GM23338 (cell line): ENCODE data around the gene ADD1. TPM values are rescaled to one million over a fixed set of nuclear protein-coding genes. Genes with fewer than 3 reads are reported as not detected.

Experiments used
- ATAC-seq: fragments of 200-7000 bp; cut with Tn5 transposase; 3 replicates; pipeline ENCODE4 v1.9.1; 2020
- DNase-seq: peaks from one replicate; pipeline ENCODE4 v3.0.0-alpha.2; 2015; ENCODE audit warnings: low spot score
- H2AFZ ChIP-seq: fragments of 200-600 bp; sonication (generic); 2 replicates; pipeline ENCODE4 v1.8.0; 2016; ENCODE audit warnings: antibody characterized with exemption, mild to moderate bottlenecking, moderate library complexity
- H3F3A ChIP-seq: fragments of 200-600 bp; sonication (generic); replicated peaks from 2 replicates; pipeline ENCODE4 v1.8.0; 2017; ENCODE audit warnings: antibody characterized with exemption, mixed run types, low read depth
- H3K27ac ChIP-seq: fragments of 200-600 bp; sonication (generic); 2 replicates; pipeline ENCODE4 v1.6.1; 2016; ENCODE audit warnings: low read depth
- H3K27me3 ChIP-seq: fragments of 200-600 bp; sonication (generic); 2 replicates; pipeline ENCODE4 v1.8.0; 2016; ENCODE audit warnings: mild to moderate bottlenecking, mixed run types, moderate library complexity; ENCODE audit not compliant: insufficient read depth
- H3K36me3 ChIP-seq: fragments of 200-600 bp; sonication (generic); 2 replicates; pipeline ENCODE4 v1.8.0; 2016; ENCODE audit warnings: mild to moderate bottlenecking; ENCODE audit not compliant: insufficient read depth
- H3K4me1 ChIP-seq: fragments of 200-600 bp; sonication (generic); 2 replicates; pipeline ENCODE4 v1.8.0; 2016; ENCODE audit warnings: mild to moderate bottlenecking, moderate library complexity; ENCODE audit not compliant: insufficient read depth
- H3K4me2 ChIP-seq: fragments of 200-600 bp; sonication (generic); 2 replicates; pipeline ENCODE4 v1.7.1; 2017; ENCODE audit warnings: mixed run types
- H3K4me3 ChIP-seq: fragments of 200-600 bp; sonication (generic); 2 replicates; pipeline ENCODE4 v1.6.1; 2016; ENCODE audit warnings: mixed run types
- H3K79me2 ChIP-seq: fragments of 200-600 bp; sonication (generic); replicated peaks from 2 replicates; pipeline ENCODE4 v1.8.0; 2017; ENCODE audit warnings: mild to moderate bottlenecking; ENCODE audit not compliant: insufficient read depth
- H3K9me2 ChIP-seq: fragments of 200-600 bp; sonication (generic); 2 replicates; pipeline ENCODE4 v1.8.0; 2017; ENCODE audit not compliant: insufficient read depth
- H4K20me1 ChIP-seq: fragments of 200-600 bp; sonication (generic); replicated peaks from 2 replicates; pipeline ENCODE4 v1.8.0; 2017; ENCODE audit warnings: mild to moderate bottlenecking; ENCODE audit not compliant: insufficient read depth
- H3K27ac Mint-ChIP-seq: 2 replicates; pipeline ENCODE4 v1.8.0; 2020; ENCODE audit warnings: inconsistent platforms, mild to moderate bottlenecking, moderate library complexity, mixed read lengths
- H3K27me3 Mint-ChIP-seq: 3 replicates; pipeline ENCODE4 v1.8.0; 2022; ENCODE audit warnings: low read depth, mild to moderate bottlenecking, moderate library complexity, mixed read lengths, inconsistent platforms; ENCODE audit not compliant: insufficient read depth, poor library complexity
- H3K36me3 Mint-ChIP-seq: 3 replicates; pipeline ENCODE4 v1.8.0; 2021; ENCODE audit warnings: low read depth, mild to moderate bottlenecking, inconsistent platforms, moderate library complexity, mixed read lengths
- H3K4me1 Mint-ChIP-seq: 3 replicates; pipeline ENCODE4 v1.8.0; 2020; ENCODE audit warnings: mild to moderate bottlenecking, inconsistent platforms, mixed read lengths
- H3K4me3 Mint-ChIP-seq: 3 replicates; pipeline ENCODE4 v1.8.0; 2021; ENCODE audit warnings: moderate library complexity, mild to moderate bottlenecking, inconsistent platforms, mixed read lengths
- H3K9me3 Mint-ChIP-seq: 3 replicates; pipeline ENCODE4 v1.8.0; 2020; ENCODE audit warnings: moderate library complexity, mild to moderate bottlenecking, inconsistent platforms, mixed read lengths
- CREB1 ChIP-seq: fragments of 250-450 bp; sonication (Bioruptor Pico); IDR thresholded peaks from 2 replicates; pipeline ENCODE4 v1.5.0; 2020; ENCODE audit warnings: low read depth, mild to moderate bottlenecking, moderate library complexity
- ETS1 ChIP-seq: IDR thresholded peaks from 2 replicates; pipeline ENCODE4 v1.6.1; 2016; ENCODE audit warnings: antibody characterized with exemption
- EZH2 ChIP-seq: fragments of 200-600 bp; sonication (generic); IDR thresholded peaks from one replicate; pipeline ENCODE4 v1.8.0; 2017; ENCODE audit warnings: antibody characterized with exemption, mild to moderate bottlenecking, low read depth; ENCODE audit not compliant: unreplicated experiment
- EZH2phosphoT487 ChIP-seq: fragments of 200-600 bp; sonication (generic); IDR thresholded peaks from one replicate; pipeline ENCODE4 v1.8.1; 2018; ENCODE audit warnings: antibody characterized with exemption; ENCODE audit not compliant: unreplicated experiment
- JUNB ChIP-seq: IDR thresholded peaks from one replicate; pipeline ENCODE4 v1.6.1; 2016; ENCODE audit warnings: antibody characterized with exemption; ENCODE audit not compliant: unreplicated experiment
- NANOG ChIP-seq: IDR thresholded peaks from 2 replicates; pipeline ENCODE4 v1.6.1; 2016; ENCODE audit warnings: antibody characterized with exemption, borderline replicate concordance
- POLR2AphosphoS5 ChIP-seq: IDR thresholded peaks from 2 replicates; pipeline ENCODE4 v1.6.1; 2016; ENCODE audit warnings: antibody characterized with exemption, low read depth
- STAT1 ChIP-seq: IDR thresholded peaks from one replicate; pipeline ENCODE4 v1.6.1; 2016; ENCODE audit warnings: antibody characterized with exemption; ENCODE audit not compliant: unreplicated experiment
- ZNF114 ChIP-seq: fragments of 250-450 bp; sonication (Bioruptor Pico); IDR thresholded peaks from 2 replicates; pipeline ENCODE4 v1.5.0; 2020; ENCODE audit warnings: mild to moderate bottlenecking, moderate library complexity
- ZNF331 ChIP-seq: fragments of 250-450 bp; sonication (Bioruptor Pico); IDR thresholded peaks from 2 replicates; pipeline ENCODE4 v1.5.0; 2020; ENCODE audit warnings: low read depth, mild to moderate bottlenecking, moderate library complexity
- ZNF462 ChIP-seq: fragments of 250-450 bp; sonication (Bioruptor Pico); IDR thresholded peaks from 2 replicates; pipeline ENCODE4 v1.5.0; 2020; ENCODE audit warnings: mild to moderate bottlenecking, moderate library complexity
- polyA plus RNA-seq: library from polyadenylated mRNA; unstranded; fragments of >200 nt; fragmentation: Nextera tagmentation; extraction: Ambion mirVana; gene quantifications from 2 replicates; pipeline ENCODE4 v1.2.1, GENCODE V29; 2016
- total RNA-seq: library from RNA; depleted of rRNA; stranded (reverse); fragments of >200 nt; shearing (Covaris generic); gene quantifications from 2 replicates; pipeline ENCODE4 v1.2.3, GENCODE V29; 2014
- TF ChIP-seq, protein P1 (sequence below), 2 experiments: fragments of 200-600 bp in 1 of 2; sonication (generic) in 1 of 2; conservative IDR thresholded peaks; 2 replicates each; pipeline versions ENCODE4 v1.5.1 to v1.6.1; 2016 to 2017; ENCODE audit warnings: antibody characterized with exemption in 2 of 2, low read depth in 2 of 2, mild to moderate bottlenecking in 2 of 2, moderate library complexity in 1 of 2
- TF ChIP-seq, protein P2 (sequence below): IDR thresholded peaks from one replicate; pipeline ENCODE4 v1.6.1; 2018; ENCODE audit warnings: antibody characterized with exemption; ENCODE audit not compliant: unreplicated experiment

Gene ADD1
- total and polyA plus RNA-seq, 2 experiments from 2014 or later = 126 to 144 TPM

GRCh38 chr4:2871911-2872310 lies 28.3 kb downstream of the ADD1 start:
- ATAC-seq = no peak
- 0 out of 2 replicates have a peak, but pooled peaks cover 8% of the 10 kb centered on the region for H3F3A ChIP-seq
- no peak overlapping the region for H3K4me3 ChIP-seq
- Mint-ChIP-seq H3K4me1 (peaks cover 32% of the 10 kb centered on the region), H3K27ac (no peak overlapping the region; the same call in 1 of the 2 replicates), H3K36me3 (peaks cover 7% of the 10 kb centered on the region), H3K27me3 (peaks cover 2% of the 10 kb centered on the region), H3K9me3 (no peaks in the 10 kb centered on the region), H3K4me3 (no peak overlapping the region)
- no peak overlapping the region for H2AFZ ChIP-seq
- no peak overlapping the region for H3K27ac ChIP-seq
- no peak for TF ChIP-seq POLR2AphosphoS5
- TF ChIP-seq JUNB = no peak
- no peak for TF ChIP-seq ZNF331 (CRISPR knock-in tag)
- TF ChIP-seq NANOG = no peak
- no peak for TF ChIP-seq EZH2phosphoT487
- TF ChIP-seq, protein P1, sequence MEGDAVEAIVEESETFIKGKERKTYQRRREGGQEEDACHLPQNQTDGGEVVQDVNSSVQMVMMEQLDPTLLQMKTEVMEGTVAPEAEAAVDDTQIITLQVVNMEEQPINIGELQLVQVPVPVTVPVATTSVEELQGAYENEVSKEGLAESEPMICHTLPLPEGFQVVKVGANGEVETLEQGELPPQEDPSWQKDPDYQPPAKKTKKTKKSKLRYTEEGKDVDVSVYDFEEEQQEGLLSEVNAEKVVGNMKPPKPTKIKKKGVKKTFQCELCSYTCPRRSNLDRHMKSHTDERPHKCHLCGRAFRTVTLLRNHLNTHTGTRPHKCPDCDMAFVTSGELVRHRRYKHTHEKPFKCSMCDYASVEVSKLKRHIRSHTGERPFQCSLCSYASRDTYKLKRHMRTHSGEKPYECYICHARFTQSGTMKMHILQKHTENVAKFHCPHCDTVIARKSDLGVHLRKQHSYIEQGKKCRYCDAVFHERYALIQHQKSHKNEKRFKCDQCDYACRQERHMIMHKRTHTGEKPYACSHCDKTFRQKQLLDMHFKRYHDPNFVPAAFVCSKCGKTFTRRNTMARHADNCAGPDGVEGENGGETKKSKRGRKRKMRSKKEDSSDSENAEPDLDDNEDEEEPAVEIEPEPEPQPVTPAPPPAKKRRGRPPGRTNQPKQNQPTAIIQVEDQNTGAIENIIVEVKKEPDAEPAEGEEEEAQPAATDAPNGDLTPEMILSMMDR (conservative IDR thresholded peaks at IDR 0.05; ENCODE audit: low read depth in 2 of 2) = no peak
- no peak for TF ChIP-seq ZNF462 (CRISPR knock-in tag)
- TF ChIP-seq, protein P2, sequence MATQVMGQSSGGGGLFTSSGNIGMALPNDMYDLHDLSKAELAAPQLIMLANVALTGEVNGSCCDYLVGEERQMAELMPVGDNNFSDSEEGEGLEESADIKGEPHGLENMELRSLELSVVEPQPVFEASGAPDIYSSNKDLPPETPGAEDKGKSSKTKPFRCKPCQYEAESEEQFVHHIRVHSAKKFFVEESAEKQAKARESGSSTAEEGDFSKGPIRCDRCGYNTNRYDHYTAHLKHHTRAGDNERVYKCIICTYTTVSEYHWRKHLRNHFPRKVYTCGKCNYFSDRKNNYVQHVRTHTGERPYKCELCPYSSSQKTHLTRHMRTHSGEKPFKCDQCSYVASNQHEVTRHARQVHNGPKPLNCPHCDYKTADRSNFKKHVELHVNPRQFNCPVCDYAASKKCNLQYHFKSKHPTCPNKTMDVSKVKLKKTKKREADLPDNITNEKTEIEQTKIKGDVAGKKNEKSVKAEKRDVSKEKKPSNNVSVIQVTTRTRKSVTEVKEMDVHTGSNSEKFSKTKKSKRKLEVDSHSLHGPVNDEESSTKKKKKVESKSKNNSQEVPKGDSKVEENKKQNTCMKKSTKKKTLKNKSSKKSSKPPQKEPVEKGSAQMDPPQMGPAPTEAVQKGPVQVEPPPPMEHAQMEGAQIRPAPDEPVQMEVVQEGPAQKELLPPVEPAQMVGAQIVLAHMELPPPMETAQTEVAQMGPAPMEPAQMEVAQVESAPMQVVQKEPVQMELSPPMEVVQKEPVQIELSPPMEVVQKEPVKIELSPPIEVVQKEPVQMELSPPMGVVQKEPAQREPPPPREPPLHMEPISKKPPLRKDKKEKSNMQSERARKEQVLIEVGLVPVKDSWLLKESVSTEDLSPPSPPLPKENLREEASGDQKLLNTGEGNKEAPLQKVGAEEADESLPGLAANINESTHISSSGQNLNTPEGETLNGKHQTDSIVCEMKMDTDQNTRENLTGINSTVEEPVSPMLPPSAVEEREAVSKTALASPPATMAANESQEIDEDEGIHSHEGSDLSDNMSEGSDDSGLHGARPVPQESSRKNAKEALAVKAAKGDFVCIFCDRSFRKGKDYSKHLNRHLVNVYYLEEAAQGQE = no peak
- no peak for TF ChIP-seq ZNF114 (CRISPR knock-in tag)
- TF ChIP-seq STAT1 = no peak
- TF ChIP-seq EZH2 = no peak
- no peak for TF ChIP-seq ETS1
- no peak for TF ChIP-seq CREB1 (CRISPR knock-in tag)
- no peaks in the 10 kb centered on the region for H3K27me3 ChIP-seq
- no peaks in the 10 kb centered on the region for H3K9me2 ChIP-seq
- H3K4me1 ChIP-seq = peaks cover 40% of the 10 kb centered on the region
- DNase-seq = no peak
- H4K20me1 ChIP-seq = peaks cover 6% of the 10 kb centered on the region
- H3K79me2 ChIP-seq = peaks cover 94% of the 10 kb centered on the region
- no peak overlapping the region for H3K4me2 ChIP-seq
- no peaks in the 10 kb centered on the region; the same call in 1 of the 2 replicates for H3K36me3 ChIP-seq
